Epithelial cell of prostate (primary cell): ENCODE measurements around the gene IFT81.
"Not testable (repeated sequence)": the region's sequence is repeated elsewhere in the genome, so short reads cannot be mapped to it uniquely, and the experiment has no call there.

Source experiments
- DNase-seq: peaks from one replicate; pipeline ENCODE4 v3.0.0-alpha.2; 2011; ENCODE audit warnings: low read depth, low spot score
- H3K27ac ChIP-seq: fragments of 450-650 bp; 2 replicates; pipeline ENCODE4 v1.5.1; 2017; ENCODE audit warnings: mild to moderate bottlenecking

IFT81 gene

GRCh38 chr12:110107369-110108281 is 16.5 kb upstream of the IFT81 start:
- no peak overlapping the region for H3K27ac ChIP-seq
- DNase-seq: no peak

- DNase-seq: no peak
- H3K27ac ChIP-seq: peak overlapping the region; percentile 31
Observed at GRCh38 chr12:110108309-110109036, 15.7 kb upstream of the IFT81 start.

DNA sequence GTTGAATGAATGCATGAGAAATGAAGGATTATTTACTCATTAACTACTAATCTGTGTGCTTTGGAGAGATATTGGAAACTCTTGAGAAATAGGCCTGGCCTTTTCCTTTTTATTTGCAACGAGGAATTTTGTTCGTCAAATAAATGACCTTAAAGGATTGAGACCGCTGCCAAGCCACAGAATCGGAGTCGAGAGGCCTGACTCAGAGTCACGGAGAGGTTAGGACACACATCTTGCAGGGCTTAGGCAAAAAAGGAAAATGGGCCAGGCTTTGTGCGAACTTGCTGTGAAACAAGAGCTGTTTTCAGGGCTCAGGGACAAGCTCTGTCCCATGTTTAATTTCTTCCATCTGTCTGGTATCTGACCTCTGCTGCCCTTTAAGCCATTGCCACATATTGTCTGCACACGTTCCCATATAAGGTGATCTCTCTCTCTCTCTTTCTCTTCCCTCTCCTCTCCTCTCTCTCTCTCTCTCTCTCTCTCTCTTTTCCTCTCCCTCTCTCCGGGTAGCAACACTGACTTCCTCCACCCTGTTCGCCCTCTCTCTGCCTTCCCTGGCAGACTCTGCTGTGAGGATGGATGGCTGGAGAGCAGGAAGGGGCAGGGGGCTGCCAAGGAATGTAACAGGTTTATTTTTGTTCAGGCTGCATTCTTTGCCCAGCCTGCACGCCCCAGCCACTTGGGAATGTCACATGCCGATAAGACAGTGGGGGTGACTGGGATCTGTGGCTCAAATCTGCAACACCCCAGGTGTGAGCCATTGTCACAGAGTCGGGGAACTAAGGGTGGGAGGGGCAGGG is 14.9 kb upstream of the IFT81 start:
- H3K27ac ChIP-seq: peak overlapping the region; percentile 31

GRCh38 chr12:110109837-110110535 is 14.2 kb upstream of the IFT81 start:
- no peak for DNase-seq
- H3K27ac ChIP-seq: peak overlapping the region; percentile 31

More for the DNA sequence above, 14.9 kb upstream of the IFT81 start:
- peak; percentile 39 for DNase-seq

DNA sequence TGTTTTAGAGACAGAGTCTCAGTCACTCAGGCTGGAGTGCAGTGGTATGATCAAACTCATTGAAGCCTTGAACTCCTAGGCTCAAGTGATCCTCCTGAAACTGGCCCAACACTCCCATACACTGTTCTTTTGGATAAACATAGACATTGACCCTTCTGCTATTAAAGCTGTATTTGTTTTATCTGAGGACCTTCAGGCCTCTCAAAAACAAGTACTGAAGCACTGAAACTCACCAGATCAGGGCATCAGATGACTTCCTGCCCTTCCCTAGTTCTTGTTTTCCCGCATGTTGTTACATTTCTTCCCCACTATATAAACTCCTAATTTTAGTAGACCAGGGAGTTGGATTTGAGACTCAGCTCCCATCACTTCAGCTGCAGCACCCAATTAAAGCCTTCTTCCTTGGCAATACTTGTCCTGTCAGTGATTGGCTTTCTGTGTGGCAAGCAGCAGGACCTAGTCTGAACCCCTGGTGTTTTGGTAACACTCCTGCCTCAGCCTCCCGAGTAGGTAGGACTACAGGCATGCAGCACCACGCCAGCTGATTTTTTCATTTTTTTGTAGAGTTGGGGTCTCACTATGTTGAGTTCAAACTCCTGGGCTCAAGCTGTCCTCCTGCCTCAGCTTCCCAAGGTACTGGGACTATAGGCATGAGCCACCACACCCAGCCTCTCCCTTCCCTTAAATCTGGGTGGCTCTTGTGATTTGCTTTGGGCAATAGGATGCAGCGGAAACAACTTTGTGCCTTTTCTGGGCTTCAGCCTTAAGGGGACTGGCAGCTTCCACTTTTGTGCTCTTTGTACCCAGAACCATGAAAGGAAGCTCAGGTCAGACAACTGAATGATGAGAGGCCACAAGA is 12.5 kb upstream of the IFT81 start:
- no peak for DNase-seq
- H3K27ac ChIP-seq: no peak overlapping the region

GRCh38 chr12:110112335-110112660 is 11.9 kb upstream of the IFT81 start:
- H3K27ac ChIP-seq: no peak overlapping the region
- DNase-seq: no peak

DNA sequence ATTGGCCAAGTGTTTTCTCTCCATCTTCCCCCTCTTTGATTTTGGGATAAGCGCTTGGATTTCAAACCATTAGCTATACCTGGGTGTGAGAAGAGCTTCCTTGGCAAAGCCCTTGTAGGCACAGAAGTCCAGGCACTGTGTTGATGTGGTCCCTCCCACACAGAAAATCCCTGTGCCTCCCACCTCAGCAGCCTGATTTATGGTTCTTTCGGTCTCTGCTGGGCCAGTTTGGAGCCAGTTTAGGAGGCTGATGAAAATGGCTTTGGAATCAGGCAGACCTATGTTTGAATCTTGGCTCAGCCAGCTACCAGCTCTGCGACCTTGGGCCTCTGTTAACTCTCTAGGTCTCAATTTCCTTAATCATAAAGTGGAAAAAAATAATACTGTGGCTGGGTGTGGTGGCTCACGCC is 9.6 kb upstream of the IFT81 start:
- no peak for DNase-seq
- no peak overlapping the region for H3K27ac ChIP-seq

DNA sequence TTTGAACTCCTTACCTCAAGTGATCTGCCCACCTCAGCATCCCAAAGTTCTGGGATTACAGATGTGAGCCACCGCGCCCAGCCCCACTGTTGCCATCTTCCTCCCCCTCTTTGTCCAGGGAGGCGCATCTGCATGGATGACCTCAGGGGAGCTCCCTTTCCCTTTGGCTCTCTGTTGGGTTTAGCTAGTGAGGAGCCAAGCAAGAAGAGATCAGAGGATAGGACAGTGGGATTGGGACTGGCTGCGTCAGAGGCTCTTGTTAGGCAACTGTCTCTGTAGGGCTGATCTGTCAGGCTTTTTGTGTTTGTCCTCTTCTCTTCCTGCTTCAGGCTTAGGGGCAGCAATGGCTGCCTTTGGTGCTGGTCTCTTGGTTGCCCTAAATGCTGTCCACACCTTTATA is 8.5 kb upstream of the IFT81 start:
- no peak for DNase-seq

DNA sequence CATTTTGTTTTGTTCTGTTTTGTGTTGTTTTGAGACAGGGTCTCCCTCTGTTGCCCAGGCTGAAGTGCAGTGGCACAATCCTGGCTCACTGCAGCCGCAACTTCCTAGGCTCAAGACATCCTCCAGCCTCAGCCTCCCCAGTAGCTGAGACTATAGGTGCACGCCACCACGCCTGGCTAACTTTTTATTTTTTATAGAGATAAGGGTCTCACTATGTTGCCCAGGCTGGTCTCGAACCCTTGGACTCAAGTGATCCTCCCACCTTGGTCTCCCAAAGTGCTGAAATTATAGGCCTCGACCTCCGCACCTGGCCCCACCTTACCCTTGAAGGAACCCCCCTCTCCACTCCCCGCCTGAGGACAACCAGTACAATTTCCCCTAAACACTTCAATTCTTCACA is 7.5 kb upstream of the IFT81 start:
- H3K27ac ChIP-seq: no peak overlapping the region
- DNase-seq: no peak

More for the DNA sequence above, 8.5 kb upstream of the IFT81 start:
- no peak overlapping the region for H3K27ac ChIP-seq

DNA sequence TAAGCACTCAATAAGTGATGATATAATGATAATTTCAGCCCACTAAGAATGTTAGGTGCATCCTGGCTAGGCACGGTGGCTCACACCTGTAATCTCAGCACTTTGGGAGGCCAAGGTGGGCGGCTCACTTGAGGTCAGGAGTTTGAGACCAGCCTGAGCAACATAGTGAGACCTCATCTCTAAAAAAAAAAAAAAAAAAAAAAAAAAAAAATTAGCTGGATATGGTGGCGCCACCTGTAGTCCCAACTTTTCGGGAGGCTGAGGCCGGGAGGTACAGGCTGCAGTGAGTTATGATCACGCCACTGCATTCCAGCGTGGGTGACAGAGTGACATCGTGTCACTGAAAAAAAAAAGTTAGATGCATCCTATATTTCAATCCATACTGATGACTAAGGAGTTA is 6.9 kb upstream of the IFT81 start:
- DNase-seq, H3K27ac ChIP-seq: not testable (repeated sequence)

GRCh38 chr12:110117956-110118685 is 6.0 kb upstream of the IFT81 start:
- H3K27ac ChIP-seq: no peak overlapping the region
- DNase-seq: no peak

GRCh38 chr12:110122929-110123328 is 1.2 kb upstream of the IFT81 start:
- no peak for DNase-seq
- no peak overlapping the region for H3K27ac ChIP-seq

DNA sequence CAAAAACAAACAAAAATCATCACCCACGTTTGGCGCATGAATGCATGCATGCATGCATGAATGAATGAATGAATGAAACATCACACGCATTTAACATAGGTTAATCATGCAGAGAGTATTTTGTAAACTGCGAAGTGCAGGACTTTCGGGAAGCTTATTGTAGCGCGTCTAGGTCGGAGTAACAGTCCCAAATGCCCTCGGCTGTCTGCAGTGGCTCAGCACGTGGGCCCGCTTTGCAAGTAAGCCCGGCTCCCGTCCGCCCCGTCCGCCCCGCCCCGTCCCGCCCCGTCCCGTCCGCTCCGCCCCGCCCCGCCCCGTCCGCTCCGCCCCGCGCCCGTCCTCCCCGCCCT is 263 bp upstream of the IFT81 start:
- no peak for DNase-seq
- no peak overlapping the region for H3K27ac ChIP-seq

- H3K27ac ChIP-seq: no peak overlapping the region
- DNase-seq: no peak
Observed at GRCh38 chr12:110126557-110126956, 2.4 kb downstream of the IFT81 start.

DNA sequence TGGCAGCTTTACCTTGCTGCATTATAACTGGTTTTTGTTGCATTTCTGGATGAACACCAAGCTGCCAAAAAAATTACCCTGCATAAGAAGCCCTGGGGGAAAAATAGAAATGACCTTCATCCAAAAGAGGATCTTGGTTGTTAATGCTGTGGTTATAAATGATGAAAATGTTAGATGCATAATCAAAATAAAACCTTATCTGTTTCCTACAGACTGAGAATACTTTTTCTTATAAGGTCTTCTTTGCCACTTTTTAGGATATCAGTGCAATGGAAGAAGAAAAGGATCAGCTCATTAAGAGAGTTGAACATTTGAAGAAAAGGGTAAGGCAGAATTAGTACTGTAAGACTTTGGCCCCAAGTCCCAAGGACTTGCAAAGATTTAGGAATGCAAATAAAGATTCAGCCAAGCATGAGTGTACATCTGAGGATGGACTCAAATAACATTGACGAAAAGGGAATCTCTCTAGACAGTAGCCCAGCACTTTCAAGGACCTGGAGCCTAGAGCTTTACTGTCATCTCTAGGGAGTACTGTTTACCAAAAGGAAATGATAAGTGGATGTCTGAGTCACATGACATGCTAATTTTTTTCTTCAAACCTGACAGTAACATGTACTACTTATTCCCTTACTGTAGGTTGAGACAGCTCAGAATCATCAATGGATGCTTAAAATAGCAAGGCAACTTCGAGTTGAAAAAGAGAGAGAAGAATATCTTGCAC is 10.7 kb downstream of the IFT81 start:
- DNase-seq: no peak
- no peak overlapping the region for H3K27ac ChIP-seq

DNA sequence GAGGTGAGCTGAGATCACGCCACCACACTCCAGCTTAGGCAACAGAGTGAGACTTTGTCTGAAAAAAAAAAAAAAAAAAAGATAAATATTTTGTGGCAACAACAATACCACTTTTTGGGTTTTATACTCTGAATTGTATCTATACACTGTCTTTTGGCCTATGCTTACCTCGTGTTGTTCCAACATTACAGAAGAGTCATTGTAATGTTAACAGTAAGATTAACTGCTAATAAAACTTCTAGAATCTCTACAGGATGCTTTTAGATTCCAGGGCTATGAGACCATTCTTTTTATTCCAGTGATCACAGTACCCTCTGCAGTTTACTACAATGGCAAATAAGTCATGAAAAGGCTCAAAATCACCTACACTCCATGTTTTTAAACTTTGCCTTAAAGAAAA is 11.6 kb downstream of the IFT81 start:
- no peak for DNase-seq
- H3K27ac ChIP-seq: no peak overlapping the region

DNA sequence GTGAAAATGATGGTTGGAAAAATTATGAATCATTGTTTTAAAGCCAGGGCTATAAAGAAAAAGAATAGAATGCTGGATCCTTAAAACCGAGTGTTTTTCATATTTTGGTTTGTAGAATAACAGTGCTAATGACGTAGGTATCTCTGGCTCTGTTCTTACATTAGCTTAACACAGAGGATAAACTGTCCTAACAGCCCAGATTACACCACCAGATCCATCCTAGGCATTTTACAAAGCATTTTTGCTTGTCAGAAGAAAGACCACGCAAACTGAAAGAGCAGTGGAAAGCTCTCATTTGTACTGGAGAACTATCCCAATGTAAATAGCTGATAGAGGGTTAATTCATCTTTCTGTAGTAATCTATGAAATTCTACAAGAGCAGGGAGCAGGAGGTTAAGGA is 13.6 kb downstream of the IFT81 start:
- H3K27ac ChIP-seq: no peak overlapping the region
- no peak for DNase-seq

GRCh38 chr12:110141389-110141788 is 17.2 kb downstream of the IFT81 start:
- no peak overlapping the region for H3K27ac ChIP-seq
- no peak for DNase-seq
